ENCODE results near the gene MPND.

The MPND gene

GRCh38 chr19:4399812-4400134 is 56.4 kb downstream of the MPND start:
- no peaks in the 10 kb centered on the region for H3K27me3 ChIP-seq (ENCODE audit: insufficient read depth, low read length)
- peak overlapping the region; percentile 65 for H3K27ac ChIP-seq (ENCODE audit: low read depth, low read length)
- peak overlapping the region; percentile 98 for H3K4me3 ChIP-seq (ENCODE audit: low read depth, low read length)
- H2AFZ ChIP-seq (ENCODE audit: low read length, unreplicated experiment) = no peak overlapping the region
- peaks cover 22% of the 10 kb centered on the region for H3K4me1 ChIP-seq (ENCODE audit: control insufficient read depth, insufficient read depth, low read length, unreplicated experiment)
- H3K36me3 ChIP-seq (ENCODE audit: insufficient read depth, low read length) = no peaks in the 10 kb centered on the region; the same call in 1 of the 2 replicates
- H3K79me2 ChIP-seq (ENCODE audit: control insufficient read depth, insufficient read depth, low read length, unreplicated experiment) = peaks cover 73% of the 10 kb centered on the region

GRCh38 chr19:4400135-4400936 is 57.0 kb downstream of the MPND start, which contains the start of gene SH3GL1:
Gene SH3GL1, minus strand, starts transcription at chr19:4400547. Its CDS starts 179 bp downstream, at chr19:4400368.
- Histone ChIP-seq H3K4me1 (ENCODE audit: control insufficient read depth, insufficient read depth, low read length, unreplicated experiment) (peaks cover 22% of the 10 kb centered on the region), H3K79me2 (ENCODE audit: control insufficient read depth, insufficient read depth, low read length, unreplicated experiment) (peaks cover 73% of the 10 kb centered on the region), H2AFZ (ENCODE audit: low read length, unreplicated experiment) (peak within 1 kb of the TSS; percentile 38), H3K36me3 (ENCODE audit: insufficient read depth, low read length) (no peaks in the 10 kb centered on the region; the same call in 1 of the 2 replicates), H3K27me3 (ENCODE audit: insufficient read depth, low read length) (no peaks in the 10 kb centered on the region), H3K4me3 (ENCODE audit: low read depth, low read length) (peak within 1 kb of the TSS; percentile 98), H3K27ac (ENCODE audit: low read depth, low read length) (peak within 1 kb of the TSS; percentile 77)

- H2AFZ ChIP-seq (ENCODE audit: low read length, unreplicated experiment) = peak overlapping the region; percentile 4
- peaks cover 76% of the 10 kb centered on the region for H3K79me2 ChIP-seq (ENCODE audit: control insufficient read depth, insufficient read depth, low read length, unreplicated experiment)
- peak overlapping the region; percentile 93 for H3K4me3 ChIP-seq (ENCODE audit: low read depth, low read length)
- no peaks in the 10 kb centered on the region for H3K27me3 ChIP-seq (ENCODE audit: insufficient read depth, low read length)
- no peaks in the 10 kb centered on the region for H3K36me3 ChIP-seq (ENCODE audit: insufficient read depth, low read length)
- H3K27ac ChIP-seq (ENCODE audit: low read depth, low read length) = peak overlapping the region; percentile 77
- H3K4me1 ChIP-seq (ENCODE audit: control insufficient read depth, insufficient read depth, low read length, unreplicated experiment) = peaks cover 22% of the 10 kb centered on the region
Observed at GRCh38 chr19:4401769-4402170, 58.4 kb downstream of the MPND start.

- no peaks in the 10 kb centered on the region for H3K27me3 ChIP-seq (ENCODE audit: insufficient read depth, low read length)
- H2AFZ ChIP-seq (ENCODE audit: low read length, unreplicated experiment) = peak within 1 kb of the TSS; percentile 4
- peak within 1 kb of the TSS; percentile 93 for H3K4me3 ChIP-seq (ENCODE audit: low read depth, low read length)
- peaks cover 70% of the 10 kb centered on the region for H3K79me2 ChIP-seq (ENCODE audit: control insufficient read depth, insufficient read depth, low read length, unreplicated experiment)
- H3K4me1 ChIP-seq (ENCODE audit: control insufficient read depth, insufficient read depth, low read length, unreplicated experiment) = peaks cover 20% of the 10 kb centered on the region
- no peaks in the 10 kb centered on the region for H3K36me3 ChIP-seq (ENCODE audit: insufficient read depth, low read length)
- H3K27ac ChIP-seq (ENCODE audit: low read depth, low read length) = peak within 1 kb of the TSS; percentile 77
Observed at GRCh38 chr19:4402171-4403004, 59.0 kb downstream of the MPND start, which contains the start of gene CHAF1A. Gene CHAF1A, plus strand, starts transcription at chr19:4402640. Its CDS starts 123 bp downstream, at chr19:4402763.

- Histone ChIP-seq H3K27ac (ENCODE audit: low read depth, low read length) (peak overlapping the region; percentile 65; the same call in 1 of the 2 replicates), H3K4me1 (ENCODE audit: control insufficient read depth, insufficient read depth, low read length, unreplicated experiment) (peaks cover 16% of the 10 kb centered on the region), H3K27me3 (ENCODE audit: insufficient read depth, low read length) (no peaks in the 10 kb centered on the region), H2AFZ (ENCODE audit: low read length, unreplicated experiment) (no peak overlapping the region), H3K36me3 (ENCODE audit: insufficient read depth, low read length) (no peaks in the 10 kb centered on the region), H3K79me2 (ENCODE audit: control insufficient read depth, insufficient read depth, low read length, unreplicated experiment) (peaks cover 62% of the 10 kb centered on the region), H3K4me3 (ENCODE audit: low read depth, low read length) (peak overlapping the region; percentile 93)
Observed at GRCh38 chr19:4403005-4403761, 59.8 kb downstream of the MPND start.

- peaks cover 49% of the 10 kb centered on the region for H3K79me2 ChIP-seq (ENCODE audit: control insufficient read depth, insufficient read depth, low read length, unreplicated experiment)
- H3K27ac ChIP-seq (ENCODE audit: low read depth, low read length) = no peak overlapping the region
- H3K27me3 ChIP-seq (ENCODE audit: insufficient read depth, low read length) = no peaks in the 10 kb centered on the region
- H3K4me1 ChIP-seq (ENCODE audit: control insufficient read depth, insufficient read depth, low read length, unreplicated experiment) = peaks cover 11% of the 10 kb centered on the region
- no peak overlapping the region for H2AFZ ChIP-seq (ENCODE audit: low read length, unreplicated experiment)
- no peaks in the 10 kb centered on the region for H3K36me3 ChIP-seq (ENCODE audit: insufficient read depth, low read length)
- no peak overlapping the region for H3K4me3 ChIP-seq (ENCODE audit: low read depth, low read length)
Observed at GRCh38 chr19:4405977-4406376, 62.6 kb downstream of the MPND start.

GRCh38 chr19:4406626-4407025 is 63.3 kb downstream of the MPND start:
- Histone ChIP-seq H3K36me3 (ENCODE audit: insufficient read depth, low read length) (no peaks in the 10 kb centered on the region), H2AFZ (ENCODE audit: low read length, unreplicated experiment) (no peak overlapping the region), H3K4me1 (ENCODE audit: control insufficient read depth, insufficient read depth, low read length, unreplicated experiment) (peaks cover 10% of the 10 kb centered on the region), H3K79me2 (ENCODE audit: control insufficient read depth, insufficient read depth, low read length, unreplicated experiment) (peaks cover 49% of the 10 kb centered on the region), H3K27ac (ENCODE audit: low read depth, low read length) (no peak overlapping the region), H3K4me3 (ENCODE audit: low read depth, low read length) (no peak overlapping the region), H3K27me3 (ENCODE audit: insufficient read depth, low read length) (no peaks in the 10 kb centered on the region)

GRCh38 chr19:4409123-4409933 is 66.0 kb downstream of the MPND start:
- no peak overlapping the region for H3K4me3 ChIP-seq (ENCODE audit: low read depth, low read length)
- H2AFZ ChIP-seq (ENCODE audit: low read length, unreplicated experiment) = no peak overlapping the region
- H3K36me3 ChIP-seq (ENCODE audit: insufficient read depth, low read length) = peaks cover 5% of the 10 kb centered on the region; the same call in 1 of the 2 replicates
- no peaks in the 10 kb centered on the region for H3K27me3 ChIP-seq (ENCODE audit: insufficient read depth, low read length)
- H3K79me2 ChIP-seq (ENCODE audit: control insufficient read depth, insufficient read depth, low read length, unreplicated experiment) = peaks cover 30% of the 10 kb centered on the region
- peaks cover 4% of the 10 kb centered on the region for H3K4me1 ChIP-seq (ENCODE audit: control insufficient read depth, insufficient read depth, low read length, unreplicated experiment)
- H3K27ac ChIP-seq (ENCODE audit: low read depth, low read length) = no peak overlapping the region

Measured in ACC112 (cell line).